Pancreas (tissue), 10 donors: ENCODE data around the gene RAD51B. TPM values are rescaled to one million over a fixed set of nuclear protein-coding genes. Genes with fewer than 3 reads are reported as not detected.

ENCODE experiments used
- ATAC-seq, 4 donors: fragments of 200-7000 bp; cut with Tn5 transposase; one replicate each; pipeline versions ENCODE4 v1.8.0 to v1.9.1; 2020; ENCODE audit warnings: mild to moderate bottlenecking in 4 of 4, moderate library complexity in 4 of 4
- DNase-seq, 6 donors: peaks; one replicate each; pipeline ENCODE4 v3.0.0-alpha.2; 2020
- FAIRE-seq: peaks from 2 replicates; lab custom pipeline; 2012; peaks lifted over from hg19 to GRCh38; lab: Jason Lieb, UNC
- H3K27ac ChIP-seq, 4 donors: fragments of 200-600 bp; sonication (generic); 1 replicate in 3 of 4; 2 replicates in 1 of 4; pipeline versions ENCODE4 v1.5.0 to v1.8.0; 2020
- H3K27me3 ChIP-seq, 4 donors: fragments of 200-600 bp; one replicate each; pipeline ENCODE4 v1.8.0; 2021
- H3K36me3 ChIP-seq, 3 donors: fragments of 200-600 bp; sonication (generic) in 1 of 3; one replicate each; pipeline versions ENCODE4 v1.5.0 to v1.8.0; 2020 to 2021
- H3K4me1 ChIP-seq, 3 donors: fragments of 200-600 bp; one replicate each; pipeline ENCODE4 v1.8.0; 2021
- H3K4me3 ChIP-seq, 4 donors: fragments of 200-600 bp; sonication (generic) in 2 of 4; one replicate each; pipeline versions ENCODE4 v1.5.0 to v1.8.0; 2020 to 2021
- H3K9me3 ChIP-seq, 4 donors: fragments of 200-600 bp; one replicate each; pipeline ENCODE4 v1.8.0; 2021
- CTCF ChIP-seq, 4 donors: fragments of 200-600 bp; sonication (generic) in 3 of 4; IDR thresholded peaks; one replicate each; pipeline versions ENCODE4 v1.5.0 to v1.8.0; 2021; ENCODE audit warnings: antibody characterized with exemption in 4 of 4
- WGBS, 2 donors: extraction: QIAGEN DNeasy Blood & Tissue Kit; methylation state at CpG; one replicate each; pipeline ENCODE4 v1.1.7; 2013; 5-methylcytosine and 5-hydroxymethylcytosine counted together
- intact Hi-C, 3 donors: fragments of 100-400 bp; cut with DNase I; formaldehyde crosslinking; loops; one replicate each; pipeline versions ENCODE4 v1.11.1 to v1.14.2; 2022
- polyA plus RNA-seq, 2 donors: library from polyadenylated mRNA; stranded (reverse); fragments of 200-250 nt; gene quantifications; one replicate each; pipeline ENCODE4 v1.2.3, GENCODE V29; 2013
- total RNA-seq, 6 donors: library from RNA; stranded (reverse); fragmentation: NEBNext Ultra II Directional in 4 of 6; extraction: Animal tissue kit (Norgen Biotek cat#: 25700) in 4 of 6; gene quantifications; one replicate each; pipeline versions ENCODE4 v1.2.1 to v1.2.4, GENCODE V29; 2021 to 2023
- donor health status: healthy with polysubstance abuse.
- donor health status: DM: no; HTN: no; CAD: no; lungs with moderate emphysema.
- donor health status: DM: no; HTN: no; CAD: no.
- donor health status: control.
- donor health status: control.
- donor health status: Bipolar disorder and iron deficiency.
- donor health status: DM: yes; HTN: yes; CAD: no.
- donor health status: DM: no; HTN: no; CAD: no.
- donor health status: DM: no; HTN: no; CAD: no.
- donor health status: DM: yes; HTN: yes; CAD: no.

RAD51B gene
- total and polyA plus RNA-seq, 8 donors = 1.1 to 17.3 (median 5.8) TPM

- no peak for TF ChIP-seq CTCF (IDR thresholded peaks at IDR 0.05)
- WGBS, 2 donors = 80 to 83% methylated on average over 4 of the region's 4 CpGs
- DNase-seq = no peak
- H3K27me3 ChIP-seq = no peaks in the 10 kb centered on the region
- H3K36me3 ChIP-seq = no peaks in the 10 kb centered on the region
- no peak for FAIRE-seq
- no peak overlapping the region for H3K27ac ChIP-seq
- peaks cover 0 to 6% (median 5%) of the 10 kb centered on the region in 3 donors for H3K4me1 ChIP-seq
- ATAC-seq = peak in 1 of 4 donors; percentile 8
- no peaks in the 10 kb centered on the region for H3K9me3 ChIP-seq
- intact Hi-C loops = loop anchor here in 2 of 3 donors (5.0 to 10.0 kb wide), 2 partner anchors 312 to 885 kb away; no protein-coding TSS in a partner anchor
- no peak overlapping the region for H3K4me3 ChIP-seq
Observed at GRCh38 chr14:67932708-67933246, 113.2 kb downstream of the RAD51B start.

GRCh38 chr14:67933266-67933665 lies 113.7 kb downstream of the RAD51B start:
- H3K4me3 ChIP-seq = no peak overlapping the region
- peaks cover 0 to 6% (median 5%) of the 10 kb centered on the region in 3 donors for H3K4me1 ChIP-seq
- peak in 1 of 4 donors; percentile 7 for ATAC-seq
- intact Hi-C loops = loop anchor here in 2 of 3 donors (5.0 to 10.0 kb wide), 2 partner anchors 312 to 884 kb away; no protein-coding TSS in a partner anchor
- H3K27ac ChIP-seq = no peak overlapping the region
- TF ChIP-seq CTCF (IDR thresholded peaks at IDR 0.05) = no peak
- DNase-seq = no peak
- no peaks in the 10 kb centered on the region for H3K36me3 ChIP-seq
- no peaks in the 10 kb centered on the region for H3K9me3 ChIP-seq
- no peak for FAIRE-seq
- no peaks in the 10 kb centered on the region for H3K27me3 ChIP-seq

- ATAC-seq (peak; percentile 94 to 99 (median 98)), FAIRE-seq (peak; percentile 94), DNase-seq (peak in 3 of 6 donors; percentile 18 to 34 (median 23))
- Histone ChIP-seq H3K4me3 (no peak overlapping the region), H3K36me3 (no peaks in the 10 kb centered on the region), H3K9me3 (no peaks in the 10 kb centered on the region), H3K27me3 (no peaks in the 10 kb centered on the region), H3K4me1 (peaks cover 0 to 6% (median 5%) of the 10 kb centered on the region in 3 donors), H3K27ac (no peak overlapping the region)
- intact Hi-C loops = loop anchor here in 2 of 3 donors (5.0 to 10.0 kb wide), 2 partner anchors 311 to 883 kb away; no protein-coding TSS in a partner anchor
- WGBS, 2 donors = 26 to 27% methylated on average over 1 of the region's 1 CpG
- peak; percentile 37 to 62 (median 52) for TF ChIP-seq CTCF (IDR thresholded peaks at IDR 0.05)
Observed at GRCh38 chr14:67934087-67934486, 114.5 kb downstream of the RAD51B start.

- Histone ChIP-seq H3K27ac (no peak overlapping the region), H3K27me3 (no peaks in the 10 kb centered on the region), H3K4me3 (no peak overlapping the region), H3K4me1 (peaks cover 0 to 6% (median 5%) of the 10 kb centered on the region in 3 donors), H3K9me3 (no peaks in the 10 kb centered on the region), H3K36me3 (no peaks in the 10 kb centered on the region)
- ATAC-seq = no peak
- FAIRE-seq = no peak
- intact Hi-C loops = loop anchor here in 2 of 3 donors (5.0 to 10.0 kb wide), 2 partner anchors 310 to 882 kb away; no protein-coding TSS in a partner anchor
- TF ChIP-seq CTCF (IDR thresholded peaks at IDR 0.05) = no peak
- DNase-seq = no peak
- WGBS, 2 donors = 96 to 100% methylated on average over 1 of the region's 1 CpG
Observed at GRCh38 chr14:67934862-67935261, 115.3 kb downstream of the RAD51B start.

GRCh38 chr14:67935371-67935770 lies 115.8 kb downstream of the RAD51B start:
- ATAC-seq (no peak), DNase-seq (no peak), FAIRE-seq (no peak)
- intact Hi-C loops = loop anchor here in 1 of 3 donors (10.0 kb wide), 1 partner anchor 309 kb away; no protein-coding TSS in a partner anchor
- 81 to 95% methylated on average over 2 of the region's 2 CpGs for WGBS, 2 donors
- TF ChIP-seq CTCF (IDR thresholded peaks at IDR 0.05) = no peak
- no peaks in the 10 kb centered on the region for H3K36me3 ChIP-seq
- no peaks in the 10 kb centered on the region for H3K27me3 ChIP-seq
- H3K9me3 ChIP-seq = no peaks in the 10 kb centered on the region
- no peak overlapping the region for H3K4me3 ChIP-seq
- peaks cover 3 to 9% (median 8%) of the 10 kb centered on the region in 3 donors for H3K4me1 ChIP-seq
- no peak overlapping the region for H3K27ac ChIP-seq
